CD4-positive, alpha-beta T cell treated with Interleukin-1 beta for 1 hour (primary cell): ENCODE results near the gene COL4A2.
"Not testable (repeated sequence)": the region's sequence is repeated elsewhere in the genome, so short reads cannot be mapped to it uniquely, and the experiment has no call there.

Experiments
- DNase-seq, 2 donors: peaks; one replicate each; pipeline ENCODE4 v3.0.0-alpha.2; 2020 to 2022

Gene COL4A2

GRCh38 chr13:110523180-110523579 lies 216.1 kb downstream of the COL4A2 start:
- DNase-seq, result no peak

GRCh38 chr13:110523838-110524540 lies 216.9 kb downstream of the COL4A2 start:
- DNase-seq, result no peak

- no peak for DNase-seq
Measured at GRCh38 chr13:110524541-110525257, 217.6 kb downstream of the COL4A2 start.

DNA sequence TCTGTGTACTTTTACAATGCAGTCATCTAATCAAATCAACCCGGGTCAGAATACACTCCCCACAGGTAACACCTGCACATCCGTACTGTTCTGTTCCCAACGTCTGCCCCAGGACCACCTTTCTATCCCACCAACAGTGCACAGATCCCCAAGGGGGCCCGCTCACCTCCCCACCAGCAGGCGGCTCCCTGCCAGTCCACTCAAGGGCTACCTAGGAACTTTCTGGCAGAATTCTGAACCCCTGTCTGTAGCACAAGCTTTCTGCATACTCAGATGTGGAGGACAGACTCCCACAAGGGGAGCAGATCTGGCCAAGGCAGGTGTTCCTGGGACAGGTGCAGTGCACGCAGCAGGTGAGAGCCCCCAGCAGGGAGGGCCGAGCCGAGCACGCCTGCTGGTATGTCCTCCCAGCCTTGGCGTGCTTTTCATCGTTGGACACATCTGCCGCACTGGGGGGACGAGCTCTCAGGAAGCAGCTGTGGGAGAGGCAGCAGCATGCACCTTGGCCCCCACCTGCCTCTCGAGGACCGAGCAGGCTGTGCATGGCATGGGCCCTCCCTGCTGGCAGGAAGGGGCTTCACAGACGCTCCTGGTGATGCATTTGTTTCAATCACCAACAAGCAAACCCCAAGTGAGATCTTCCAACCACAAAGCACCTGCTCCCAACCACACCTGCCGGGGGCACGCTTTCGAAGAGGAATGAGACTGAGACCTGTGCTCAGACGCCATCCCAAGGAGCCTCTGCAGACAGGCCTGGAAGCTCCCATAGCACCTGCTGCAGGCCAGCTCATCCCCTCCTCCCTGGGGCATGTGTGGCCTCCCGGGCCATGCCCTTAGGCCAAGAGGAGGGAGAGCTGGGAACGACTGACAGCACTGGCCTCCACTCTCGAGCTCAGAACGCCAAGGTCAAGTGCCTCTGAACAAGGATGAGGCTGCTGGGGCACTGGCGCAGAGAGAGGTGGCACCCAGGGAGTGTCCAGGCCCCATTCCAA lies 218.5 kb downstream of the COL4A2 start:
- no peak for DNase-seq

- no peak for DNase-seq
Measured at GRCh38 chr13:110528371-110528770, 221.3 kb downstream of the COL4A2 start.

GRCh38 chr13:110528911-110529310 lies 221.8 kb downstream of the COL4A2 start:
- DNase-seq, result no peak

DNA sequence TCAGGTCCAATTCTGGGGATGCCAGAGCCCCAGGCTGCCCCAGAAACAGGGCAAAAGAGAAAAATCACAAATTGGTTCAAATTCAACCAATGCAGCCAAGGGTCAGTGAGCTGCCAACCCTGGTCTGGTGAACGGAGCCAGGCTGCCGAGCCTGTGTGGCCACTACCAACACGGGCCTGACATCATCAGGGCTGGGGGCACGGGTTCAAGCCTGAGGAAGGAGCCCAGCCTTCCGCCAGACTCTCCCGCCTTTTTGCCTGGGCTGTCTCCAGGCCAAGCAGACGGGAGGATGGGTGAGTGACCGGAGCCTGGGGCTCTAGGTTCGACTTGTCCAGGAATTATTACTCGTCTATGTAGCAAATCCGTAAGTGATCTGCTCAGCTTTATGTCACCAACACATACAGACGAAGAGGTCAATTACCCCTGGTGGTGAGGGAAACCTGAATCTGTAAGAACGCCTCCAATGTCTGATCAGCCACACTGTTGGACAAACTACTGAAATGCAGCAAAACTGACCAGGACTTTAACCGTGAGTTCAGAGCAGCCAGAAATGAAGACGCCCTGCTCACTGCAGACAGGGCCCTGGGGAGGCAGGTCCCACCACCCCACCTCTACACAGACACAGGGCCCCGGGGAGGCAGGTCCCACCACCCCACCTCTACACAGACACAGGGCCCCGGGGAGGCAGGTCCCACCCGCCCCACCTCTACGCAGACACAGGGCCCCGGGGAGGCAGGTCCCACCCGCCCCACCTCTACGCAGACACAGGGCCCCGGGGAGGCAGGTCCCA lies 222.6 kb downstream of the COL4A2 start:
- DNase-seq, result no peak

DNA sequence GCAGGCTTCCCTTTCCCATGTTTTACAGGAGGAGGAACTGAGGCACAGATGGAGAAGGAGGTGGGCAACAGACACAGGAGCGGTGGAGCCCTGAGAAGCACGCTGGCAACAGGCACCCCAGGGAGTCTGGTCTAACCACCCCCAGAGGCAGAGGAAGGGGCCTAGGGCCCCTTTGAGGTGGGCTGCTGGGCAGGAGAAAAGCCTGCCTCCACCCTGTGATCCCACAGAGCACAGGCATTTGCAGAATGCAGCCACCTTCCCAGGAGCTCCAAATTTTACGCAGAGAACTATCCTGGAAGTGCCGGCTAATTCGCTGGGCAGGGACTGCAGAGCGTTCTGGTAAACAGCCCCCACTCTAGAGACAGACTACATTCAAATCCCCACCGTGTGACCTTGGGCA lies 224.0 kb downstream of the COL4A2 start:
- no peak for DNase-seq

GRCh38 chr13:110531671-110532083 lies 224.6 kb downstream of the COL4A2 start:
- DNase-seq, result no peak

- DNase-seq, result not testable (repeated sequence)
Measured at GRCh38 chr13:110532258-110532657, 225.2 kb downstream of the COL4A2 start.

DNA sequence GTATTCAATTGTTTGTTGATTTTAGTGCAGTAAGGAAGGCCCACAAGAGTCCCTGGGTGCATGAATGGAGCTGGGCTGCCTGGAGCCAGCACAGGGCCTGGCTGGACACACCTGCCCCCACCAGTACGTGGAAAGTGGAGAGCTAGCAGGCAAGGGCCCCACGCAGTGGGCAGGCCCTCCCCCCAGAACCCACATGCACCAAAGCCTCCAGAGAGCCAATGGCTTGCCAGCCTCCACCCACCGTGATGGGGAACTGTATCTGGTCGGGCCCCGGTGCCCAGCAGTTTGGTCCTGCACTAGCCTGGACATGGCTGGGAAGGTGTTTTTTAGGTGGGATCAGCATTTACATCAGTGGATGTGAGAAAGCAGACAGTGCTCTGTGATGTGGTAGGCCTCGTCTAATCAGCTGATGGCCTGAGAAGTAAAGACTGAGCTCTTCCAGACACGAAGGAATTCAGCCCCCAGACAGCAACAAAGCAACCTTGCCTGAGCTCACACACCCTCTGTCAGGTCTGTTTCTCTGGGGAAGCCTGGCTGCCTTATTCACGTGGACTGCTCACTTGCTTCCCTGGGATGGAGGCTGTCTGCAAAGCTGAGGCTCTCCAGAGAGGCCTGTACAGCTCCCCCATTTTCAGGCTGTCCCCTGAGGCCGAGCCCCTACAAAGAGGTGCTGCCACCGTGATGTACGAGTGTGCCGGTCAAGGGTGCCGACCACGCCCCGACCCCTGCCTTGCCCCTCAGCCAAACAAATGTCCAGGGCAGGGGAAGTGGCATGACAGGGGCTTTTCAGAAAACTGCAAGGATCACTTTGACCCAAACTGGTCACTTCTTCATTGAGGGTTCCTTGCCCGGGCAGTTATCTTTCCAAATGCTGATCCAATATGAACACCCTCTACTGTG lies 226.9 kb downstream of the COL4A2 start:
- DNase-seq, result no peak

- no peak for DNase-seq
Measured at GRCh38 chr13:110535526-110535925, 228.4 kb downstream of the COL4A2 start.

DNA sequence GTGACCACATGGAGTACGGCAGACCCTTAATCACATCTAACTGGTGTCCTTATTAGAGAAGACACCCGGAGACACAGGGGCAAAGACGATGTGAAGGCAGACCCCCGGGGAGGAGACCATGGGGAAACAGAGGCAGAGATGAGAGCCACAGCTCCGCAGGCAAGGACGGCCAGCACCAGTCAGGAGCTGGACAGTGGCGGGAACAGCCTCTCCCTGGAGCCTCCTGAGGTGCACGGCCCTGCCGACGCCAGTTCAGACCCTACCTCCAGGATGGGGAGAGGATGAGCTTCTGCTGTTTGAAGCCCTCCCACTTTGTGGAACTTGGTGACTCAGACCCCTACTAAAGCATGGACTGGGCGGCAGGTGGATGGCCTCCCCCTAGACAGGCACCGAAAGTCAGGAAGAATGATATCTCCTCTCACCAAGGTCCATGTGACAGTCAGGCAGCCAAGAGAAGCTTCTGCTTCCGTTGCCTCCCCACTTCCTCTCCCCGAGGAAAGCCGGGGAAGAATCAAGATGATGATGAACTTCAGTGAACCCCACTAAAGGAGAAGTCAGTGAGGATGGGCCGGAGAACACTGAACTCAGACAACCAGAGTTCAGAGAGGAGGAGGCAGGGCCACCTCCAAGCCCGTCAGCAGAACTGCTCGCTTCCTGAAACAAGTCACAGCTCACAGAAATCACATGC lies 229.1 kb downstream of the COL4A2 start:
- peak; percentile 29 to 75 for DNase-seq

DNA sequence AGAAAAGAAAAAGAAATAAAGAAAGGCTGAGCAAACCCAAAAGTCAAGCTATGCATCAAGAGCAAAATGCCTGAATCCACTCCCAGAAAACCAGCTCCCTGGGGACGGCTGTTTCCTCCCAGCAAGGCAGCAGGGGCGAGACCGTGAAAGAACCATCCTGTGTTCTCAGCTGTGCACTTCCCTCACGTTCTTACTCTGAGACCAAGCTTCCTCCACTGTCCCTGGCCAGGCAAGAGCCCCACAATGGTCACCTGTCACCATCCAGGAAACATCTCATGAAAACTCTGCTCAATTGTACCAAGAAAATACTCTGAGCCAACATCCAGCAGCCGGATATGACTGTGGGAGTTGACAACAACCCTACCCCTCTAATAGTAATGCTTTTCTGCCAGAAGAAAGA lies 231.5 kb downstream of the COL4A2 start:
- DNase-seq, result no peak

DNA sequence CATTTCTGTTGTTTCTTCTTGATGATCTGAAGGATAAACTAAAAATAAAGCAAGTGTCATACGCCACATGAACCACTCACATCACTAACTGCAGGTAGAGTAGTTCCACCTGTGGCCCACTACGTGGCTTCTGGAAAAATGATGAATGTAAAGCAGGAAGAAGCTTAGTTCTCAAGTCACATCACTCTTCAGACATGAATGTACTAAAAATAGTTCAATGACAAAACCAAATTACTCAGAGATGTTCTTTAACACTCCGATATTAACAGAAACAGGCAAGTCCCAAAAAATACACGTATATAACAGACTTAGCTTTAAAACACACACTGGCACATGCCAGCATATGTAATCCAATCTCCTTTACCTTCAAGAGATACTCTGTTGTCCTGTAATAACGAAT lies 232.8 kb downstream of the COL4A2 start:
- no peak for DNase-seq

DNA sequence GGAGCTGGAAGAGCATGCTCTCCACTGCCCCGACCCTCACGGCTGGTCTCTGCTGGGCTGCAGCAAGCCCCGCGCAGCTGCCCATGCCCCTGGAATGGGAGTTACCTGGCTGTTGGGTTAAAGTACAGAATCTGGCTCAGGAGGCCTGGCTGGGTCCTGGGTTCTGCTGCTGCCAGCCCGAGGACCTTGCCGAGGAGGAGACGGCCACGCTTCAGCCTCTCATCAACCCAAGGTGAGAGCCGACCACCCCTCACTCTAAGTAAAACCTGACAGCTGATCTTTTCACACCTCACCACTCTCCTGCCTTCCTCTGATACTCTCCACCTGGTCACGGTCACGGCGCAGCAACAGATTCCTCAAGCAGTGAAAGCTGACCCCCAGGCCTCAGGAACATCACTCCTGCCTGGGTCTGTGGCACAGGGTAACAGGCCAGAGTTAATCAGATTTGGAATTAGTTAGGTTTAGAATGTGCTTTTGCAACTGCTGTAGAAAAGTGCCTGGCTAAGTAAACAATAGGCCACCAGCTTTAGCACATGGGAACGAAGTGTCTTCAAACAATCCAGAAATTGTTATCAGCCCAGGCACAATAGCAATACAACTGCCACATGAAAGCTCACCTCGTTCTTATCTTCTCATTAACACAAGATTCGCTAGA lies 233.9 kb downstream of the COL4A2 start:
- no peak for DNase-seq

DNA sequence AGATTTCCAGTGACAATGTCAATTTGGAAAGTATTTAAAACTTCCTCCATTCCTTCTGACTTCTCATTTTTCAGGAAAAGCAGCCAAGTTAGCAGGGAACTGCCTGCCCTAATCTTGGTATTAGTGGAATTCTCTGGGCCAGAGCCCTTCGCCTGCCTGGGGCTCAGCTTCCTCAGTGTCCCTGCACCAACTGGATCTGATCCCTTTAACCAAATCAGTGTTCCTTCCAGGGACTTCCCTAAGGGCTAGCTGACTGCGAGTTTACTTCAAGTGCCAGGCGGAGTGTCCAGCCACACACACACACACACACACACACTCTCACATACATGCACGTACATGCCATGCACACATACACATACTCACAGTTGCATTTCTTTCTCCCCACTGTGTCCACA lies 234.4 kb downstream of the COL4A2 start:
- DNase-seq, result no peak

DNA sequence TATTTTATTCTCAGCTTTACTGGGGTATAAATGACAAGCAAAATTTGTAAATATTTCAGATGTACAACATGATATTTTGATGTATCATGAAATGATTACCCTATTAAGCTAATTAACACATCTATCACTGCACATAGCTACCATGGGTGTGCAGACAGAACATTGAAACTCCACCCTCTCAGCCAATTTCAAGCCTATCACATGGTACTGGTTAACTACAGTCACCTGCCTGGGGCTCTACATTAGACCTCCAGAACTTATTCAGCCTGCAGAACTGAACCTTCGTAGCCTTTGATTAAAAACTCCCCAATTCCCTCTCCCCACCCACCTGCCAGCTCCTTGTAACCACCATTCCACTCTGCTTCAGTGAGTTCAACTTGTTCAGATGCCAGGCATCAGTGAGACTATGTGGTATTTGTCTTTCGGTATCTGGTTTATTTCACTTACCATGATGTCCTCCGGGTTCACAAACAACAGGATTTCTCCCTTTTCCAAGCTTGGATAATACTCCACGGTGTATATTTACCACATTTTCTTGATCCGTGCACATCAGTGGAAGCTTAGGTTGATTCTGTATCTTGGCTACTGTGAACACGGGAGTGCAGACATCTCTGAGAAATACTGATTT lies 235.2 kb downstream of the COL4A2 start:
- DNase-seq, result no peak

DNA sequence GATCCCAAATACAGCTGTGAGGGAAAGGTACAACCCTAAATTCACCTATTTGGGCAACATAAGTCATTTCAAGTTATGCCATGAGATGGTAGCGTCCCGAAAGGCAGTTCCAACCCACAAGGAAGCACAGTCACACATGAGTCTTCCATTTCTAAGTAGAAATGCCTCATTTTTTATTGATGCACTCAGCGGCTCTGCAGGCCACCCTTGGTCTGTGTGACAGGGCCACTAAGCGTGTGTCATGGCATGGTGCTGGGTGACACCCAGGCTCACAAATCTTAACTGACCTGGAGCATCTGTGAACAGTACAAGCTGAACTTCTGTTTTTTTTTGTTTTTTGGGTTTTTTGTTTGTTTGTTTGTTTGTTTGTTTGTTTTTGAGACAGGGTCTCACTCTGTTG lies 239.3 kb downstream of the COL4A2 start:
- DNase-seq, result no peak

DNA sequence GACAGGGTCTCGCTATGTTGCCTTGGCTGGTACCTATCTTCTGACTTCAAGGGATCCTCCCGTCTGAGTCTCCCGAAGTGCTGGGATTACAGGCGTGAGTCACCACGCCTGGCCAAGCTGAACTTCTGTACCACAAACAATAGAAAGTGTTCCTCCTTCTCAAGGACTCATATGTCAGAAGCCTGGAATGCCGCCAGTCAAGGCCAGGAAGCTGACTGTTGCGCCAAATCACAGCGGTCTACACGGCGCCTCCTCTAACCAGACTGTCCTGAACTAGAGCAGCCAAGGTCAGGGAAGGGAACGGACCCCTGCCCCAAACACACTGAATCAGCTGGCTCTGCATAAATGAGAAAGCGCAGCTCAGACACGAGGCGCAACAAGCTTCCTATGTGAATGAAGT lies 239.8 kb downstream of the COL4A2 start:
- DNase-seq, result no peak
